Osteoblast (primary cell): Measurements from ENCODE around the gene CRTC3. TPM values are rescaled to one million over a fixed set of nuclear protein-coding genes. Genes with fewer than 3 reads are reported as not detected.
"Not testable (repeated sequence)": the region's sequence is repeated elsewhere in the genome, so short reads cannot be mapped to it uniquely, and the experiment has no call there.

Source experiments
- DNase-seq: peaks from one replicate; pipeline ENCODE4 v3.0.0; 2011; ENCODE audit warnings: low spot score, mixed read lengths; ENCODE audit not compliant: insufficient read length; ENCODE audit errors: missing footprints
- H2AFZ ChIP-seq: 2 replicates; pipeline ENCODE4 v1.6.0; 2011; ENCODE audit warnings: mild to moderate bottlenecking, low read length
- H3K27ac ChIP-seq: 2 replicates; pipeline ENCODE4 v1.5.1; 2011; ENCODE audit warnings: mild to moderate bottlenecking, low read depth, low read length, moderate library complexity
- H3K27me3 ChIP-seq: 2 replicates; pipeline ENCODE4 v1.6.0; 2012; ENCODE audit warnings: mild to moderate bottlenecking, control low read depth, inconsistent platforms, low read length, moderate library complexity; ENCODE audit not compliant: insufficient read depth
- H3K36me3 ChIP-seq: 2 replicates; pipeline ENCODE4 v1.5.1; 2011; ENCODE audit warnings: mild to moderate bottlenecking, low read length, control low read depth, moderate library complexity; ENCODE audit not compliant: insufficient read depth
- H3K4me1 ChIP-seq: 2 replicates; pipeline ENCODE4 v1.5.1; 2011; ENCODE audit warnings: mild to moderate bottlenecking, low read length, control low read depth, moderate library complexity; ENCODE audit not compliant: insufficient read depth
- H3K4me2 ChIP-seq: 2 replicates; pipeline ENCODE4 v1.6.0; 2011; ENCODE audit warnings: mild to moderate bottlenecking, low read length; ENCODE audit not compliant: insufficient read depth
- H3K4me3 ChIP-seq: fragments of 200-600 bp; sonication (generic); 3 replicates; pipeline ENCODE4 v1.5.1; 2012; ENCODE audit warnings: mild to moderate bottlenecking, low read length, inconsistent platforms; ENCODE audit not compliant: insufficient read depth
- H3K79me2 ChIP-seq: 2 replicates; pipeline ENCODE4 v1.6.0; 2012; ENCODE audit warnings: mild to moderate bottlenecking, low read length, control low read depth, inconsistent platforms; ENCODE audit not compliant: insufficient read depth
- H3K9me3 ChIP-seq: 2 replicates; pipeline ENCODE4 v1.5.1; 2011; ENCODE audit warnings: low read depth, low read length, control low read depth
- H4K20me1 ChIP-seq: 2 replicates; pipeline ENCODE4 v1.6.0; 2012; ENCODE audit warnings: mild to moderate bottlenecking, low read length, control low read depth; ENCODE audit not compliant: insufficient read depth
- total RNA-seq: library from RNA; depleted of rRNA; stranded (reverse); fragments of >200 nt; gene quantifications from 2 replicates; pipeline ENCODE4 v1.2.3, GENCODE V29; 2012
- TF ChIP-seq, protein P1 (sequence below): IDR thresholded peaks from 2 replicates; pipeline ENCODE4 v1.5.1; 2011; ENCODE audit warnings: mild to moderate bottlenecking, low read depth, low read length, moderate library complexity; ENCODE audit errors: extremely low read depth

Gene CRTC3
- total RNA-seq, 1 donor: 25.0 TPM

- Histone ChIP-seq H3K36me3 (no peaks in the 10 kb centered on the region), H2AFZ (peak overlapping the region; percentile 65)
These were observed 124.8 kb downstream of the CRTC3 start for GRCh38 chr15:90654233-90655136.

GRCh38 chr15:90657520-90658172 lies 127.9 kb downstream of the CRTC3 start:
- not testable (repeated sequence) for H3K27ac ChIP-seq, DNase-seq, H3K4me2 ChIP-seq, H2AFZ ChIP-seq, H3K79me2 ChIP-seq, H4K20me1 ChIP-seq, H3K9me3 ChIP-seq, H3K36me3 ChIP-seq, H3K4me3 ChIP-seq, H3K27me3 ChIP-seq
- H3K4me1 ChIP-seq: peaks cover 24% of the 10 kb centered on the region

More at GRCh38 chr15:90654233-90655136, 124.8 kb downstream of the CRTC3 start:
- H4K20me1 ChIP-seq: no peaks in the 10 kb centered on the region
- H3K4me3 ChIP-seq: no peak overlapping the region
- no peak for DNase-seq
- no peaks in the 10 kb centered on the region for H3K9me3 ChIP-seq
- no peaks in the 10 kb centered on the region for H3K27me3 ChIP-seq
- H3K4me1 ChIP-seq: peaks cover 12% of the 10 kb centered on the region
- no peaks in the 10 kb centered on the region for H3K79me2 ChIP-seq
- H3K27ac ChIP-seq: no peak overlapping the region
- no peak overlapping the region for H3K4me2 ChIP-seq
- TF ChIP-seq, protein P1, sequence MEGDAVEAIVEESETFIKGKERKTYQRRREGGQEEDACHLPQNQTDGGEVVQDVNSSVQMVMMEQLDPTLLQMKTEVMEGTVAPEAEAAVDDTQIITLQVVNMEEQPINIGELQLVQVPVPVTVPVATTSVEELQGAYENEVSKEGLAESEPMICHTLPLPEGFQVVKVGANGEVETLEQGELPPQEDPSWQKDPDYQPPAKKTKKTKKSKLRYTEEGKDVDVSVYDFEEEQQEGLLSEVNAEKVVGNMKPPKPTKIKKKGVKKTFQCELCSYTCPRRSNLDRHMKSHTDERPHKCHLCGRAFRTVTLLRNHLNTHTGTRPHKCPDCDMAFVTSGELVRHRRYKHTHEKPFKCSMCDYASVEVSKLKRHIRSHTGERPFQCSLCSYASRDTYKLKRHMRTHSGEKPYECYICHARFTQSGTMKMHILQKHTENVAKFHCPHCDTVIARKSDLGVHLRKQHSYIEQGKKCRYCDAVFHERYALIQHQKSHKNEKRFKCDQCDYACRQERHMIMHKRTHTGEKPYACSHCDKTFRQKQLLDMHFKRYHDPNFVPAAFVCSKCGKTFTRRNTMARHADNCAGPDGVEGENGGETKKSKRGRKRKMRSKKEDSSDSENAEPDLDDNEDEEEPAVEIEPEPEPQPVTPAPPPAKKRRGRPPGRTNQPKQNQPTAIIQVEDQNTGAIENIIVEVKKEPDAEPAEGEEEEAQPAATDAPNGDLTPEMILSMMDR: no peak

GRCh38 chr15:90659481-90659880 lies 129.8 kb downstream of the CRTC3 start:
- H3K4me1 ChIP-seq: peaks cover 26% of the 10 kb centered on the region
- H3K27me3 ChIP-seq: no peaks in the 10 kb centered on the region
- no peaks in the 10 kb centered on the region for H3K36me3 ChIP-seq
- H3K9me3 ChIP-seq: no peaks in the 10 kb centered on the region
- H2AFZ ChIP-seq: no peak overlapping the region
- no peak overlapping the region for H3K27ac ChIP-seq
- DNase-seq: no peak
- H3K4me3 ChIP-seq: no peak overlapping the region
- H3K79me2 ChIP-seq: no peaks in the 10 kb centered on the region
- no peaks in the 10 kb centered on the region for H4K20me1 ChIP-seq
- H3K4me2 ChIP-seq: no peak overlapping the region
- TF ChIP-seq, protein P1: no peak

DNA sequence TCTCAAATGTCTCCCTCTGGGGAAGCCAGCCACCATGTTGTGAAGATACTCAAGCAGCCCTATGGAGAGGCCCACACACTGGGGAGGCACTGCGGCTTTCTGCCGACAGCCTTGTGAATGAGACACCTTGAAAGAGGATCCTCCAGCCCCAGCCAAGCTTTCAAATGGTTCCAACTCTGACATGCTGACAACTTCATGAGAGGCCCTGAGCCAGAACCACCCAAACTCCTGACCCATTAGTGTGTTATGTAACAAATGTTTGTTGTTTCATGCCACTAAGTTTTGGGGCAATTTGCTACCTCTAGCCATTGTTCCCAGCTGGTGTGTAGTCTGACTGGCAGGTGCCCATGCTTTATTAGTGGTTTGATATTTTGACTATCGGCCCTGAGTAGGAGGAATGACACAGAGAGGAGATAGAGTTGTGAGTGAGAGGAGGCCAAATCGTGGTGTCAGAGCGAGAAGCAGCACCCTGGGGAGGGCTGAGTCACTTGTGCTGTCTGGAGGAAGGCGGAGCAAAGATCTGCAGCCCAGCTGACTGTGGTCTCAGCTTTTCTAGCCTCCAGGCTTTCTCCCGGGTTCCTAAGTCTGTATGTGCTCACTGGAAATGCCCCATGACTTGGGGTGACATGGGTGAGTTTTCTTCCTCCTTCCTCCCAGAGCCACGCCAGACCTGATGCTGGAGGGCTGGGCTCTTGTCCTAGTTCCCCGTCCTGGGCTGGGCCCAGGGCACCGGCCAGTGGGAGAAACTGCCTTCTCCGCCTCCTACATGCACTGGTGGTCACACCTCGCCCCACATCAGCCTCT lies 130.7 kb downstream of the CRTC3 start:
- peaks cover 31% of the 10 kb centered on the region for H3K4me1 ChIP-seq
- no peaks in the 10 kb centered on the region for H3K36me3 ChIP-seq
- H3K27ac ChIP-seq: peak overlapping the region; percentile 78
- H2AFZ ChIP-seq: peak overlapping the region; percentile 58
- DNase-seq: peak; percentile 98
- H3K4me3 ChIP-seq: peak overlapping the region; percentile 57
- peak overlapping the region; percentile 76 for H3K4me2 ChIP-seq
- H3K79me2 ChIP-seq: peaks cover 6% of the 10 kb centered on the region
- H3K27me3 ChIP-seq: no peaks in the 10 kb centered on the region
- no peaks in the 10 kb centered on the region for H3K9me3 ChIP-seq
- H4K20me1 ChIP-seq: no peaks in the 10 kb centered on the region
- TF ChIP-seq, protein P1: no peak

DNA sequence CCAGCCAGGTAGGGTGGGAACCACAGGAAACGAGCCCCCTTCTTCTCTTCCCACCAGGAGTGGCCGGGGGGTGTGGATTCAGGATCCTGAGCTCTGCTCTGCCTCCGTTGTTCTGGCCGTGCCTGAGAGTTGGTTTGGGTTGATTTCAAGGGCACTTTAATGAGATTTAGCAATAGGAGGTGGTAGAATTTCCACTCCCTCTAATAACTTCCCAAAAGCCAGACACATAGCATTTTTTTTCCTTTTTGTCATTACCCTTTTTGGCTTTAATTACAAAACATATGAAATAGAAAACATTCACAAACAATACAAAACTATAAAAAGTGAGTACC lies 131.2 kb downstream of the CRTC3 start:
- Histone ChIP-seq H3K4me1 (peaks cover 31% of the 10 kb centered on the region), H3K27ac (peak overlapping the region; percentile 78), H3K4me2 (peak overlapping the region; percentile 76), H2AFZ (peak overlapping the region; percentile 58), H3K4me3 (peak overlapping the region; percentile 57)
- not testable (repeated sequence) for H3K36me3 ChIP-seq, H3K9me3 ChIP-seq, H3K79me2 ChIP-seq, H4K20me1 ChIP-seq, H3K27me3 ChIP-seq, DNase-seq

- H4K20me1 ChIP-seq, H3K27me3 ChIP-seq, H3K79me2 ChIP-seq, H2AFZ ChIP-seq, H3K9me3 ChIP-seq, H3K27ac ChIP-seq, H3K4me3 ChIP-seq, H3K36me3 ChIP-seq, DNase-seq: not testable (repeated sequence)
- Histone ChIP-seq H3K4me1 (peaks cover 37% of the 10 kb centered on the region), H3K4me2 (peak overlapping the region; percentile 83)
These were observed 134.3 kb downstream of the CRTC3 start for GRCh38 chr15:90664081-90664461.
